HCT116 (cell line): Measurements from ENCODE around the gene TRMU. TPM values are rescaled to one million over a fixed set of nuclear protein-coding genes. Genes with fewer than 3 reads are reported as not detected.

Source experiments
- ATAC-seq: fragments of 200-7000 bp; cut with Tn5 transposase; 2 replicates; pipeline ENCODE4 v1.9.1; 2020; ENCODE audit warnings: mild to moderate bottlenecking, moderate library complexity
- BruUV-seq: library from RNA; stranded (reverse); fragments of 400-500 nt; replicated peaks from 2 replicates; lab custom pipeline; 2021; lab: Mats Ljungman, UMichigan
- CTCF ChIA-PET: fragments of 300-600 bp; sonication (Branson Sonifier 250); formaldehyde crosslinking; loops from one replicate; lab custom pipeline; 2021; ENCODE audit warnings: antibody characterized with exemption; lab: Charles Lee
- POLR2A ChIA-PET: fragments of 300-600, 350-600 bp; sonication (Branson Sonifier 250); formaldehyde crosslinking; loops from one replicate; lab custom pipeline; 2021; ENCODE audit warnings: antibody characterized with exemption; lab: Charles Lee
- RAD21 ChIA-PET, 2 experiments: fragments of 300-600 bp; sonication (Branson Sonifier 250); formaldehyde crosslinking; loops; one replicate each; lab custom pipeline; 2023; ENCODE audit warnings: low total read pairs in 2 of 2; ENCODE audit not compliant: uncharacterized antibody in 2 of 2, unreplicated experiment in 2 of 2, low non-redundant PET in 1 of 2; lab: Charles Lee
- DNase-seq: peaks from one replicate; pipeline ENCODE4 v3.0.0-alpha.2; 2010; ENCODE audit warnings: low read depth, low spot score
- H2AFZ ChIP-seq: fragments of 200-600 bp; shearing (Covaris generic), sonication (generic); 2 replicates; pipeline ENCODE4 v1.6.1; 2017; ENCODE audit warnings: low read depth, mixed run types, mixed read lengths, antibody characterized with exemption, low read length; ENCODE audit not compliant: poor library complexity, severe bottlenecking
- H3K27ac ChIP-seq: 2 replicates; pipeline ENCODE4 v1.5.1; 2012; ENCODE audit warnings: low read depth, low read length
- H3K27me3 ChIP-seq: fragments of 200-600 bp; sonication (generic); 2 replicates; pipeline ENCODE4 v1.6.1; 2016; ENCODE audit warnings: mixed run types, low read length, mixed read lengths; ENCODE audit not compliant: insufficient read depth
- H3K36me3 ChIP-seq, 2 experiments: fragments of 200-500 bp in 1 of 2; fragments of 200-600 bp in 1 of 2; sonication (Bioruptor generic) in 1 of 2; sonication (generic) in 1 of 2; 2 replicates each; pipeline versions ENCODE4 v1.5.1 to v1.6.1; 2014 to 2016; ENCODE audit warnings: low read length in 2 of 2, inconsistent platforms in 1 of 2, mixed read lengths in 1 of 2, mixed run types in 1 of 2; ENCODE audit not compliant: insufficient read depth in 2 of 2, control insufficient read depth in 1 of 2
- H3K4me1 ChIP-seq, 2 experiments: fragments of 200-600 bp in 1 of 2; sonication (generic) in 1 of 2; 2 replicates each; pipeline versions ENCODE4 v1.5.1 to v1.6.1; 2012 to 2017; ENCODE audit warnings: low read length in 2 of 2, inconsistent platforms in 1 of 2, mild to moderate bottlenecking in 1 of 2, mixed read lengths in 1 of 2, mixed run types in 1 of 2, moderate library complexity in 1 of 2; ENCODE audit not compliant: insufficient read depth in 2 of 2, control insufficient read depth in 1 of 2
- H3K4me2 ChIP-seq: fragments of 200-600 bp; sonication (generic); 2 replicates; pipeline ENCODE4 v1.6.1; 2017; ENCODE audit warnings: mixed run types, low read length, mixed read lengths
- H3K4me3 ChIP-seq, 2 experiments: fragments of 200-600 bp in 1 of 2; sonication (generic) in 1 of 2; replicated peaks in 1 of 2; 2 replicates each; pipeline ENCODE4 v1.5.1; 2011 to 2016; ENCODE audit warnings: low read length in 2 of 2, control low read depth in 1 of 2, low read depth in 1 of 2, mild to moderate bottlenecking in 1 of 2, mixed read lengths in 1 of 2, mixed run types in 1 of 2
- H3K79me2 ChIP-seq: fragments of 200-600 bp; sonication (generic); 2 replicates; pipeline ENCODE4 v1.6.1; 2017; ENCODE audit warnings: mild to moderate bottlenecking, mixed run types, low read length, moderate library complexity, mixed read lengths; ENCODE audit not compliant: insufficient read depth
- H3K9ac ChIP-seq: fragments of 200-600 bp; sonication (generic); 2 replicates; pipeline ENCODE4 v1.6.1; 2016; ENCODE audit warnings: low read length, mixed read lengths
- H3K9me2 ChIP-seq: fragments of 200-600 bp; sonication (generic), shearing (Covaris generic); 2 replicates; pipeline ENCODE4 v1.6.1; 2017; ENCODE audit warnings: mixed run types, mild to moderate bottlenecking, moderate library complexity; ENCODE audit not compliant: insufficient read depth
- H3K9me3 ChIP-seq, 2 experiments: fragments of 200-500 bp in 1 of 2; fragments of 200-600 bp in 1 of 2; sonication (Bioruptor generic) in 1 of 2; sonication (generic) in 1 of 2; 2 replicates each; pipeline ENCODE4 v1.6.1; 2014 to 2017; ENCODE audit warnings: low read length in 2 of 2, mixed read lengths in 2 of 2, inconsistent platforms in 1 of 2, low read depth in 1 of 2, mild to moderate bottlenecking in 1 of 2, mixed run types in 1 of 2, moderate library complexity in 1 of 2; ENCODE audit not compliant: control insufficient read depth in 1 of 2, insufficient read depth in 1 of 2
- H4K20me1 ChIP-seq: fragments of 200-600 bp; sonication (generic), shearing (Covaris generic); 2 replicates; pipeline ENCODE4 v1.6.1; 2017; ENCODE audit warnings: mixed run types, mild to moderate bottlenecking, moderate library complexity; ENCODE audit not compliant: insufficient read depth
- ATF3 ChIP-seq: IDR thresholded peaks from 2 replicates; pipeline ENCODE4 v1.6.1; 2012
- CBX3 ChIP-seq: IDR thresholded peaks from 2 replicates; pipeline ENCODE4 v1.6.1; 2012; ENCODE audit warnings: low read depth
- EGR1 ChIP-seq: IDR thresholded peaks from 2 replicates; pipeline ENCODE4 v1.6.1; 2012; ENCODE audit warnings: low read depth
- ELF1 ChIP-seq: IDR thresholded peaks from 2 replicates; pipeline ENCODE4 v1.6.1; 2012; ENCODE audit warnings: low read depth, borderline replicate concordance
- JUND ChIP-seq: IDR thresholded peaks from 2 replicates; pipeline ENCODE4 v1.6.1; 2012
- MAX ChIP-seq: IDR thresholded peaks from 2 replicates; pipeline ENCODE4 v1.6.1; 2012
- POLR2AphosphoS5 ChIP-seq: IDR thresholded peaks from 2 replicates; pipeline ENCODE4 v1.6.1; 2011; ENCODE audit warnings: mild to moderate bottlenecking, low read depth, low read length, moderate library complexity
- REST ChIP-seq: IDR thresholded peaks from 2 replicates; pipeline ENCODE4 v1.6.1; 2012; ENCODE audit warnings: low read depth
- TCF7L2 ChIP-seq: IDR thresholded peaks from 2 replicates; pipeline ENCODE4 v1.7.0; 2011; ENCODE audit warnings: borderline replicate concordance, inconsistent platforms; ENCODE audit not compliant: insufficient read depth, insufficient read length; ENCODE audit errors: extremely low read depth
- ZFX ChIP-seq: fragments of 450-650 bp; IDR thresholded peaks from 2 replicates; pipeline ENCODE4 v1.6.1; 2017
- ZNF274 ChIP-seq: fragments of 200-500 bp; sonication (Bioruptor generic); IDR thresholded peaks from 2 replicates; pipeline ENCODE4 v1.6.1; 2014; ENCODE audit warnings: mild to moderate bottlenecking, low read depth, low read length, inconsistent platforms
- intact Hi-C: fragments of 100-400 bp; cut with micrococcal nuclease; formaldehyde crosslinking; loops from 2 replicates; pipeline ENCODE4 v1.10.0; 2022
- total RNA-seq: library from RNA; stranded (reverse); gene quantifications from one replicate; pipeline ENCODE4 v1.2.1, GENCODE V29; 2021; ENCODE audit not compliant: unreplicated experiment

The TRMU gene
- total RNA-seq, 1 experiment from 2014 or later, result 65.4 TPM

- H3K4me3 ChIP-seq, result no peak overlapping the region
- RAD21 ChIA-PET, result no interaction called here
- no peaks in the 10 kb centered on the region for H3K27me3 ChIP-seq
- no peak for TF ChIP-seq ATF3
- no peak for TF ChIP-seq ELF1
- no peak for TF ChIP-seq ZFX
- no peak for TF ChIP-seq MAX
- no peak for TF ChIP-seq REST
- no peak for TF ChIP-seq POLR2AphosphoS5
- TF ChIP-seq EGR1, result no peak
- TF ChIP-seq TCF7L2, result no peak
- no peak for TF ChIP-seq ZNF274
- no peak for TF ChIP-seq CBX3
- TF ChIP-seq JUND, result no peak
- H3K9me3 ChIP-seq, result no peaks in the 10 kb centered on the region
- CTCF ChIA-PET, result no interaction called here
- H2AFZ ChIP-seq, result no peak overlapping the region
- H3K36me3 ChIP-seq, result peaks cover 20 to 37% of the 10 kb centered on the region in 2 experiments
- POLR2A ChIA-PET, result no interaction called here
- no peak overlapping the region for H3K9ac ChIP-seq
- H4K20me1 ChIP-seq, result no peaks in the 10 kb centered on the region
- no peak overlapping the region for H3K27ac ChIP-seq
- ATAC-seq, result no peak
- no peak overlapping the region for H3K4me2 ChIP-seq
- H3K4me1 ChIP-seq, result no peaks in the 10 kb centered on the region
- no peaks in the 10 kb centered on the region for H3K9me2 ChIP-seq
- no peak for DNase-seq
- peaks cover 70% of the 10 kb centered on the region for H3K79me2 ChIP-seq
- TSS peak; percentile 37 for BruUV-seq
- intact Hi-C loops, result no loop called here
These were observed 27.1 kb upstream of the TRMU start for GRCh38 chr22:46308283-46308988.
